HCT116 (cell line): Measurements from ENCODE around the gene PAPPA2. TPM values are rescaled to one million over a fixed set of nuclear protein-coding genes. Genes with fewer than 3 reads are reported as not detected.

Source experiments
- ATAC-seq: fragments of 200-7000 bp; cut with Tn5 transposase; 2 replicates; pipeline ENCODE4 v1.9.1; 2020; ENCODE audit warnings: mild to moderate bottlenecking, moderate library complexity
- BruUV-seq: library from RNA; stranded (reverse); fragments of 400-500 nt; replicated peaks from 2 replicates; lab custom pipeline; 2021; lab: Mats Ljungman, UMichigan
- CTCF ChIA-PET: fragments of 300-600 bp; sonication (Branson Sonifier 250); formaldehyde crosslinking; loops from one replicate; lab custom pipeline; 2021; ENCODE audit warnings: antibody characterized with exemption; lab: Charles Lee
- POLR2A ChIA-PET: fragments of 300-600, 350-600 bp; sonication (Branson Sonifier 250); formaldehyde crosslinking; loops from one replicate; lab custom pipeline; 2021; ENCODE audit warnings: antibody characterized with exemption; lab: Charles Lee
- RAD21 ChIA-PET, 2 experiments: fragments of 300-600 bp; sonication (Branson Sonifier 250); formaldehyde crosslinking; loops; one replicate each; lab custom pipeline; 2023; ENCODE audit warnings: low total read pairs in 2 of 2; ENCODE audit not compliant: uncharacterized antibody in 2 of 2, unreplicated experiment in 2 of 2, low non-redundant PET in 1 of 2; lab: Charles Lee
- DNase-seq: peaks from one replicate; pipeline ENCODE4 v3.0.0-alpha.2; 2010; ENCODE audit warnings: low read depth, low spot score
- H2AFZ ChIP-seq: fragments of 200-600 bp; shearing (Covaris generic), sonication (generic); 2 replicates; pipeline ENCODE4 v1.6.1; 2017; ENCODE audit warnings: low read depth, mixed run types, mixed read lengths, antibody characterized with exemption, low read length; ENCODE audit not compliant: poor library complexity, severe bottlenecking
- H3K27ac ChIP-seq: 2 replicates; pipeline ENCODE4 v1.5.1; 2012; ENCODE audit warnings: low read depth, low read length
- H3K27me3 ChIP-seq: fragments of 200-600 bp; sonication (generic); 2 replicates; pipeline ENCODE4 v1.6.1; 2016; ENCODE audit warnings: mixed run types, low read length, mixed read lengths; ENCODE audit not compliant: insufficient read depth
- H3K36me3 ChIP-seq, 2 experiments: fragments of 200-500 bp in 1 of 2; fragments of 200-600 bp in 1 of 2; sonication (Bioruptor generic) in 1 of 2; sonication (generic) in 1 of 2; 2 replicates each; pipeline versions ENCODE4 v1.5.1 to v1.6.1; 2014 to 2016; ENCODE audit warnings: low read length in 2 of 2, inconsistent platforms in 1 of 2, mixed read lengths in 1 of 2, mixed run types in 1 of 2; ENCODE audit not compliant: insufficient read depth in 2 of 2, control insufficient read depth in 1 of 2
- H3K4me1 ChIP-seq, 2 experiments: fragments of 200-600 bp in 1 of 2; sonication (generic) in 1 of 2; 2 replicates each; pipeline versions ENCODE4 v1.5.1 to v1.6.1; 2012 to 2017; ENCODE audit warnings: low read length in 2 of 2, inconsistent platforms in 1 of 2, mild to moderate bottlenecking in 1 of 2, mixed read lengths in 1 of 2, mixed run types in 1 of 2, moderate library complexity in 1 of 2; ENCODE audit not compliant: insufficient read depth in 2 of 2, control insufficient read depth in 1 of 2
- H3K4me2 ChIP-seq: fragments of 200-600 bp; sonication (generic); 2 replicates; pipeline ENCODE4 v1.6.1; 2017; ENCODE audit warnings: mixed run types, low read length, mixed read lengths
- H3K4me3 ChIP-seq, 2 experiments: fragments of 200-600 bp in 1 of 2; sonication (generic) in 1 of 2; replicated peaks in 1 of 2; 2 replicates each; pipeline ENCODE4 v1.5.1; 2011 to 2016; ENCODE audit warnings: low read length in 2 of 2, control low read depth in 1 of 2, low read depth in 1 of 2, mild to moderate bottlenecking in 1 of 2, mixed read lengths in 1 of 2, mixed run types in 1 of 2
- H3K79me2 ChIP-seq: fragments of 200-600 bp; sonication (generic); 2 replicates; pipeline ENCODE4 v1.6.1; 2017; ENCODE audit warnings: mild to moderate bottlenecking, mixed run types, low read length, moderate library complexity, mixed read lengths; ENCODE audit not compliant: insufficient read depth
- H3K9ac ChIP-seq: fragments of 200-600 bp; sonication (generic); 2 replicates; pipeline ENCODE4 v1.6.1; 2016; ENCODE audit warnings: low read length, mixed read lengths
- H3K9me2 ChIP-seq: fragments of 200-600 bp; sonication (generic), shearing (Covaris generic); 2 replicates; pipeline ENCODE4 v1.6.1; 2017; ENCODE audit warnings: mixed run types, mild to moderate bottlenecking, moderate library complexity; ENCODE audit not compliant: insufficient read depth
- H3K9me3 ChIP-seq, 2 experiments: fragments of 200-500 bp in 1 of 2; fragments of 200-600 bp in 1 of 2; sonication (Bioruptor generic) in 1 of 2; sonication (generic) in 1 of 2; 2 replicates each; pipeline ENCODE4 v1.6.1; 2014 to 2017; ENCODE audit warnings: low read length in 2 of 2, mixed read lengths in 2 of 2, inconsistent platforms in 1 of 2, low read depth in 1 of 2, mild to moderate bottlenecking in 1 of 2, mixed run types in 1 of 2, moderate library complexity in 1 of 2; ENCODE audit not compliant: control insufficient read depth in 1 of 2, insufficient read depth in 1 of 2
- H4K20me1 ChIP-seq: fragments of 200-600 bp; sonication (generic), shearing (Covaris generic); 2 replicates; pipeline ENCODE4 v1.6.1; 2017; ENCODE audit warnings: mixed run types, mild to moderate bottlenecking, moderate library complexity; ENCODE audit not compliant: insufficient read depth
- ATF3 ChIP-seq: IDR thresholded peaks from 2 replicates; pipeline ENCODE4 v1.6.1; 2012
- CBX3 ChIP-seq: IDR thresholded peaks from 2 replicates; pipeline ENCODE4 v1.6.1; 2012; ENCODE audit warnings: low read depth
- CTCF ChIP-seq, 3 experiments: fragments of 200-600 bp in 1 of 3; sonication (generic) in 1 of 3; IDR thresholded peaks in 2 of 3; conservative IDR thresholded peaks in 1 of 3; 2 replicates each; pipeline ENCODE4 v1.5.1; 2012 to 2017; ENCODE audit warnings: low read depth in 2 of 3, low read length in 2 of 3, antibody characterized with exemption in 1 of 3, borderline replicate concordance in 1 of 3, control low read depth in 1 of 3, mild to moderate bottlenecking in 1 of 3, mixed read lengths in 1 of 3, mixed run types in 1 of 3, moderate library complexity in 1 of 3; ENCODE audit not compliant: insufficient read depth in 1 of 3
- EGR1 ChIP-seq: IDR thresholded peaks from 2 replicates; pipeline ENCODE4 v1.6.1; 2012; ENCODE audit warnings: low read depth
- EZH2phosphoT487 ChIP-seq: fragments of 200-600 bp; IDR thresholded peaks from 2 replicates; pipeline ENCODE4 v1.6.1; 2018; ENCODE audit warnings: antibody characterized with exemption, borderline replicate concordance
- FOSL1 ChIP-seq: IDR thresholded peaks from 2 replicates; pipeline ENCODE4 v1.6.1; 2012; ENCODE audit warnings: low read depth
- JUND ChIP-seq: IDR thresholded peaks from 2 replicates; pipeline ENCODE4 v1.6.1; 2012
- SP1 ChIP-seq: IDR thresholded peaks from 2 replicates; pipeline ENCODE4 v1.6.1; 2012; ENCODE audit warnings: low read depth
- ZNF274 ChIP-seq: fragments of 200-500 bp; sonication (Bioruptor generic); IDR thresholded peaks from 2 replicates; pipeline ENCODE4 v1.6.1; 2014; ENCODE audit warnings: mild to moderate bottlenecking, low read depth, low read length, inconsistent platforms
- intact Hi-C: fragments of 100-400 bp; cut with micrococcal nuclease; formaldehyde crosslinking; loops from 2 replicates; pipeline ENCODE4 v1.10.0; 2022
- total RNA-seq: library from RNA; stranded (reverse); gene quantifications from one replicate; pipeline ENCODE4 v1.2.1, GENCODE V29; 2021; ENCODE audit not compliant: unreplicated experiment
- TF ChIP-seq, protein P1 (sequence below): IDR thresholded peaks from 2 replicates; pipeline ENCODE4 v1.6.1; 2011; ENCODE audit warnings: mild to moderate bottlenecking, low read length, moderate library complexity; ENCODE audit not compliant: insufficient replicate concordance; ENCODE audit errors: extremely low read depth

Gene PAPPA2
- total RNA-seq, 1 experiment from 2014 or later = not detected

DNA sequence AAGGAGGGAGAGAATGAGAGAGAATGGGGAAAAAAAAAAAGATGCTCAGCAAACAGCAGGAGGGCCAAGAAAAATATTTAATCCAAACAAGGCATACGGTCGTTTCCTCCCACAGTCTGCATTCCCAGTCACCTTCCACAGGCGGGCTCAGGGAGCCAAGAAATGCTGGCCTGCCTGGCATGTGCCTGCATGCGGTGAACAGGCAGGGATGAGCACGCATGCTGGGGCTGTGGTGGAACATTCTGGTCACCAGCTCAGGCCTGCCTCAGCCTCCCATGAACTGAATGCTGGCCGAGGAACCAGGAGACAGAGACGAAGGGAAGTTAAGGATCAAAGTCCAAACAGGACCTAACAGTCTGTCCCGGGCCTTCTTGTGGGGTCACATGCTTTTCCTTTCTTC, 366.3 kb downstream of the PAPPA2 start:
- DNase-seq = no peak
- no peak for TF ChIP-seq CBX3
- TF ChIP-seq CTCF (IDR thresholded peaks at IDR 0.05 in 2 of 3, conservative IDR thresholded peaks at IDR 0.05 in 1 of 3; ENCODE audit: borderline replicate concordance in 1 of 3, insufficient read depth in 1 of 3, low read depth in 2 of 3, low read length in 2 of 3) = no peak
- TF ChIP-seq EZH2phosphoT487 = no peak
- TF ChIP-seq SP1 = no peak
- TF ChIP-seq ATF3 = no peak
- no peak for TF ChIP-seq FOSL1
- TF ChIP-seq EGR1 = no peak
- TF ChIP-seq JUND = no peak
- TF ChIP-seq, protein P1, sequence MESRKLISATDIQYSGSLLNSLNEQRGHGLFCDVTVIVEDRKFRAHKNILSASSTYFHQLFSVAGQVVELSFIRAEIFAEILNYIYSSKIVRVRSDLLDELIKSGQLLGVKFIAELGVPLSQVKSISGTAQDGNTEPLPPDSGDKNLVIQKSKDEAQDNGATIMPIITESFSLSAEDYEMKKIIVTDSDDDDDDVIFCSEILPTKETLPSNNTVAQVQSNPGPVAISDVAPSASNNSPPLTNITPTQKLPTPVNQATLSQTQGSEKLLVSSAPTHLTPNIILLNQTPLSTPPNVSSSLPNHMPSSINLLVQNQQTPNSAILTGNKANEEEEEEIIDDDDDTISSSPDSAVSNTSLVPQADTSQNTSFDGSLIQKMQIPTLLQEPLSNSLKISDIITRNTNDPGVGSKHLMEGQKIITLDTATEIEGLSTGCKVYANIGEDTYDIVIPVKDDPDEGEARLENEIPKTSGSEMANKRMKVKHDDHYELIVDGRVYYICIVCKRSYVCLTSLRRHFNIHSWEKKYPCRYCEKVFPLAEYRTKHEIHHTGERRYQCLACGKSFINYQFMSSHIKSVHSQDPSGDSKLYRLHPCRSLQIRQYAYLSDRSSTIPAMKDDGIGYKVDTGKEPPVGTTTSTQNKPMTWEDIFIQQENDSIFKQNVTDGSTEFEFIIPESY = no peak
- TF ChIP-seq ZNF274 = no peak
- H3K4me1 ChIP-seq = no peaks in the 10 kb centered on the region
- no peaks in the 10 kb centered on the region for H3K79me2 ChIP-seq
- H3K9ac ChIP-seq = no peak overlapping the region
- H3K36me3 ChIP-seq = no peaks in the 10 kb centered on the region
- H4K20me1 ChIP-seq = no peaks in the 10 kb centered on the region
- H3K27ac ChIP-seq = no peak overlapping the region
- H3K4me2 ChIP-seq = no peak overlapping the region
- H3K9me3 ChIP-seq = no peaks in the 10 kb centered on the region
- H3K27me3 ChIP-seq = 0 out of 2 replicates have a peak, but pooled peaks cover 15% of the 10 kb centered on the region
- no peak for ATAC-seq
- H3K4me3 ChIP-seq = no peak overlapping the region
- ChIA-PET RAD21 (no interaction called here), CTCF (no interaction called here), POLR2A (no interaction called here)
- H2AFZ ChIP-seq = no peak overlapping the region
- no TSS peak for BruUV-seq
- intact Hi-C loops = no loop called here
- no peaks in the 10 kb centered on the region for H3K9me2 ChIP-seq
